22Rv1 (cell line): Measurements from ENCODE around the gene MPP3.

Experiments used
- CTCF ChIP-seq: fragments of 450-650 bp; IDR thresholded peaks from 2 replicates; pipeline ENCODE4 v1.5.1; 2017; ENCODE audit warnings: mild to moderate bottlenecking
- ZFX ChIP-seq: fragments of 450-650 bp; IDR thresholded peaks from 2 replicates; pipeline ENCODE4 v1.6.1; 2017; ENCODE audit warnings: antibody characterized with exemption, borderline replicate concordance

- TF ChIP-seq CTCF: no peak
- no peak for TF ChIP-seq ZFX
Measured at GRCh38 chr17:43774304-43775250, 58.4 kb downstream of the MPP3 start.
